AG09319 (cell line): Measurements from ENCODE around the gene DNAJC15.
"Not testable (repeated sequence)": the region's sequence is repeated elsewhere in the genome, so short reads cannot be mapped to it uniquely, and the experiment has no call there.

Experiments used
- DNase-seq: peaks from one replicate; pipeline ENCODE4 v3.0.0-alpha.2; 2010; ENCODE audit warnings: low read depth; ENCODE audit errors: extremely low read depth
- TF ChIP-seq, protein P1 (sequence below): IDR thresholded peaks from 2 replicates; pipeline ENCODE4 v1.5.1; 2011; ENCODE audit warnings: low read depth, mild to moderate bottlenecking, inconsistent platforms, low read length, moderate library complexity

Gene DNAJC15

DNA sequence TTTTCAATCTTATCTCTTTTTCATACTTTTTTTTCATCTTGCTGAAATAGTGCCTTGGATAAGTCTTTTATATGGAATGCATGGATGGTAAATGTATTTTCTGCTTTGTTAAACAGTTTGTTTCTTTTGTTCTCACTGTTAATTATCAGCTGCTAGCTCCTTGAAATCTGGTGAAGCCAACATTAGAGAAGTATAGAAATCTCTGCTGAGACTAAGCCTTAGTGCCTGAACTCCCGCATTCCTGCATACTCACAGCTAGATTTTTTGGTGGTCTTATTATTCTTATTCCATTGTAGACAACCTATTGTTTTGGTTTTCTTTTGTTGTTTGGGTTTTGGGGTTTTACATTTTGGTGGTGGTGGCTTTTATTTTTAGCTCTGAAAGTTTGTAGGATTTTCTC is 48.4 kb downstream of the DNAJC15 start:
- DNase-seq, result no peak
- TF ChIP-seq, protein P1, sequence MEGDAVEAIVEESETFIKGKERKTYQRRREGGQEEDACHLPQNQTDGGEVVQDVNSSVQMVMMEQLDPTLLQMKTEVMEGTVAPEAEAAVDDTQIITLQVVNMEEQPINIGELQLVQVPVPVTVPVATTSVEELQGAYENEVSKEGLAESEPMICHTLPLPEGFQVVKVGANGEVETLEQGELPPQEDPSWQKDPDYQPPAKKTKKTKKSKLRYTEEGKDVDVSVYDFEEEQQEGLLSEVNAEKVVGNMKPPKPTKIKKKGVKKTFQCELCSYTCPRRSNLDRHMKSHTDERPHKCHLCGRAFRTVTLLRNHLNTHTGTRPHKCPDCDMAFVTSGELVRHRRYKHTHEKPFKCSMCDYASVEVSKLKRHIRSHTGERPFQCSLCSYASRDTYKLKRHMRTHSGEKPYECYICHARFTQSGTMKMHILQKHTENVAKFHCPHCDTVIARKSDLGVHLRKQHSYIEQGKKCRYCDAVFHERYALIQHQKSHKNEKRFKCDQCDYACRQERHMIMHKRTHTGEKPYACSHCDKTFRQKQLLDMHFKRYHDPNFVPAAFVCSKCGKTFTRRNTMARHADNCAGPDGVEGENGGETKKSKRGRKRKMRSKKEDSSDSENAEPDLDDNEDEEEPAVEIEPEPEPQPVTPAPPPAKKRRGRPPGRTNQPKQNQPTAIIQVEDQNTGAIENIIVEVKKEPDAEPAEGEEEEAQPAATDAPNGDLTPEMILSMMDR, result no peak

DNA sequence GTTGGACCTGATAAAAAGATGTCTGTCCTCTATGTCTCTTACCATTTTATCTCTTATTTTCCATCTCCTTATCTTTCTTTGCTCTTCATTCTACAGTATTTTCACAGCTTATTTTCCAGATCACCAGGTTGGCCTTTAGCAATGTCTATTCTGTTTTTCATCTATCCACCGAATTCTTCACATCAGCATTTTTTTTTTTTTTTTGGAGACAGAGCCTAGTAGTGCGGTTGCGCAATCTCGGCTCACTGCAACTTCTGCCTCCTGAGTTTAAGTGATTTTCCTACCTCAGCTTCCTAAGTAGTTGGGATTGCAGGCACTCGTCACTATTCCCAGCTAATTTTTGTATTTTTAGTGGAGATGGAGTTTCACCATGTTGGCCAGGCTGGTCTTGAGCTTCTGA is 49.0 kb downstream of the DNAJC15 start:
- TF ChIP-seq, protein P1, result no peak
- DNase-seq, result no peak

DNA sequence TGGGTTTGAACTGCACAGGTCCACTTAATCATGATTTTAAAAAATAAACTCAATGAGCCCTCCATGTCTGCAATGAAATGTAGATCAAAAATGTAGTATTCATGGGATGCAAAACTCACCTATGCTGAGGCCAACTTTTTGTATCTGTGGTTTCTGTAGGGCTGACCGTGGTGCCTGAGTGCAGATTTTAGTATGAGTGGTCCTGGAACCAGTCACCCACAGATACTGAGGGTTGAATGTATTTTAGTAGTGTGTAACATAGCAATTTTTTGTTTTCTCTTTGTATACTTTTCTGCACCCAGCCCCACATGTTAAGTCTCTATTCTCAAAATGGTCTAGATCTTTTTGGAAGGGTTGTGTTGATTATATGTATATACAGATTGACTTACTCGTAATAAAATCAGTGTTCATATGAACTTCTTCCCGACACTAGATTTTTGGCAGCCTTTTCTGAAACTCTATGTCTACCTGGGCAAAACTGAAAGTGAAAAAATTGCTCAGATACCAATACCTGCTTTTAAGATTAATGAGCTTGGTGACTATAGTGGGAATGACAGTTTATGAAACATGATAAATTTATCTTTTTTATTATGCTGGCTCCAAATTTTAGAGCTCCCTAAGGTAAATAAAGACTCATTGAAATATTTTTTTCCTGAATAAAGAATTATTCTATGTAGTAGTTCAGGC is 51.6 kb downstream of the DNAJC15 start:
- no peak for DNase-seq
- TF ChIP-seq, protein P1, result no peak

DNA sequence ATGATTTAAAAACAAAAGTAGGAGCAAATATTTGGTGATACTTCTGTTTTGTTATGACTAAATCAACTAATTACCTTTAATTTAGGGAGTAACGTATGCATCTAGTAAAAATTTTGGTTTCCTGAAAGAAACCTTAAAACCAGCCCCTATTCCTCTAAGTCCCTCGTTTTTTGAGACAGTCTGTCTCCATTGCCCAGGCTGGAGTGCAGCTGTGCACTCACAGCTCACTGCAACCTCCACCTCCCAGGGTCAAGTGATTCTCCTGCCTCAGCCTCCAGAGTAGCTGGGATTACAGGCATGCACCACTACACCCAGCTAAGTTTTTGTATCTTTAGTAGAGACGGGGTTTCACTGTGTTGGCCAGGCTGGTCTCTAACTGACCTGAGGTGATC is 52.1 kb downstream of the DNAJC15 start:
- DNase-seq, result not testable (repeated sequence)

DNA sequence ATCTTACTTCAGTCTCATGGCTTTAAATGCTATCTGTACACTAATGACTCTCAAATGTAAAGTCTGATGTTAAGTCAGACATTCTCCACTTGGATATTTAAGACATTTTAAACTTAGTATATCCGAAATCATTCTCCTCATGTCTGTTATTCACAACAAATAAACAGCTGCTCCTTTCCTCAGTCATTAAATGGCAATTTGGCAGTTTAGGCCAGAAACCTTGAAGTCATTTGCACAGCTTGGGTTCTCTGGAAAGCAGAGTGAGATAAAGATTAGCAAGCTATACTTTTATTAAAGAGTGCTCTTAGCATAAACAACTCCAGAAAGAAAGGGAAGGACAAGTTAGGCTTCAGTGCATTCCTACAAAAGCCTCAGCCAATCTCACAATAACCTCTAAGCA is 53.7 kb downstream of the DNAJC15 start:
- TF ChIP-seq, protein P1, result no peak
- DNase-seq, result no peak

DNA sequence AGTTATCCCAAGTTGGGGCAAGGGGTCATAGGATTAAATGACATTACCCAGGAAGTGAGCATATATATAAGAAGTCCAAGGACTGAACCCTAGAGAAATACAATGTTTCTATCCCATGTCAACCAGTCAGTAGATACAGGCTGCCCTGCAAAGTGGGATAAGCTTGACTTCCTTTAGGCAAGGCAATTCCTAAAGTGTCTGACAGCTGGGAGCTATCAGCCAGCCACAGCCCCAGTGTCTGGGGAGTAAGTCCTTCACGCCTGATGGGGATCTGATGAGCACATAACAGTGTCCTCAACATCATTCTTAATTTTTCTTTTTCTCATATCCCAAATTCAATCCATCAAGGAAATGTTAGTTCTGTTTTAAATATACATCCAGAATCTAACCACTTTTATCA is 54.1 kb downstream of the DNAJC15 start:
- TF ChIP-seq, protein P1, result no peak
- DNase-seq, result no peak

DNA sequence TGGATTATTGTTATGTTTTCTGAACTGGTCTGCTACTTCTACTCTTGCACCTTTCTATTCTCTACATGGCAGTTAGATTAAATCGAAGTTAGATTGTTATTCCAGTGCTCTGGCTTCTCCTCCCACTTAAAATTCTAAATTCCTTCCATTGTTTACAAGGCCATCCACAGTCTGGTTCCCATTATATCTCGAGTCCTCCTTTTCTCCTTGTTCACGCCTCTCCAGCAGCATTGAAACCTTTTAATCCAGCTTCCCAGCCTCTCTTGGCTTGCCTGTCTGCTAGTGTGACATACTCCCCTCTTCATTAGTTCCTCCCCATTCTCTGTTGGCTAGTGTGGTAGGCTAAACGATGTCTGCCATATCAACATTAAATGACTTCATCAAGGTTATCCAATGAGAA is 54.5 kb downstream of the DNAJC15 start:
- TF ChIP-seq, protein P1, result no peak

DNA sequence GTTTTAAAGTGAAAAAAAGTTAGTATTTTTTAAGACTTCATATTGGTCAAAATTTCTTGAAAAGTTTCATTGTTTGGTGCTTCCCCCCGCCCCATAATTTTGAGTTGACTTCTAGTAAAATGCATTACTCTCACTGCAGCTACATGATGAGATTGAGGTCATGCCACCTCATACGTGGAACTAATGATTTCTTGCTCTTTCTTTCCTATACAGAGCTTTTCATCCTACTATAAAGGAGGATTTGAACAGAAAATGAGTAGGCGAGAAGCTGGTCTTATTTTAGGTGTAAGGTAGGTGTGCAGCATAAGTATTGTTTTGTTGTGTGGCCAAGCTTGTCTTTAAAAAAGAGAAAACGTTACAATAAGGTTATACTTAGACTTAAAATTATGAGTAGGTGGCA is 55.0 kb downstream of the DNAJC15 start:
- TF ChIP-seq, protein P1, result no peak
- DNase-seq, result no peak

More for the DNA sequence above, 54.5 kb downstream of the DNAJC15 start:
- DNase-seq, result no peak
